ENCODE measurements around the gene LSMEM2. TPM values are rescaled to one million over a fixed set of nuclear protein-coding genes. Genes with fewer than 3 reads are reported as not detected.

LSMEM2 gene
- total RNA-seq, 1 donor from 2014 or later, result not detected

DNA sequence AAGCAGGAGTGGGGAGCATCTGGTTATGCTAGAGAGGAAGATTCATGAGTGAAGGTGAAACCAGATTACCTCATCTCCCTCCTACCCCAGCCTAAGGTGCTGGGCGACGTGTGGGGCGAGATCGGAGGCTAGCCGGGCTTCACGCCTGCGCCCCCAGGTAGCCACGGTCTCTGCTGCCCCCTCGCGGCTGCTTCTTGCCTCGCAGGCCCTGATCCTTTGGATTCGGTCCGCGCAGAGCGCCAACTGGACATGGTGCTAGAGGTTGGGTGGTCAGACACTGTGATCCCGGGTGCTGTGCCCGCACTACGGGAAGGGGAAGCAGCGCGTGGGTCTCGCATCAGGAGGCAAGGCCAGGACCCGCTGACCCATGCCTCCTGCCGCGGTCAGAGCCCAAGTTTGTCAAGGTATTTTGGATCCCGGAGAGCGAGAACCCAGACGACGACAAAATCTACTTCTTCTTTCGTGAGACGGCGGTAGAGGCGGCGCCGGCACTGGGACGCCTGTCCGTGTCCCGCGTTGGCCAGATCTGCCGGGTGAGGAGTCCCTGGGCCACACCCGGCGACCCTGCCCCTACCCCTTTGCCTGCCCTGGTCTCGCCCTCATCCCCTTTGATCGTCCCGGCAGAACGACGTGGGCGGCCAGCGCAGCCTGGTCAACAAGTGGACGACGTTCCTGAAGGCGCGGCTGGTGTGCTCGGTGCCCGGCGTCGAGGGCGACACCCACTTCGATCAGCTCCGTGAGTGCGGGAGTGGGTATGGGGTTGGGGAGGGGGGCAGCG lies 5.8 kb upstream of the LSMEM2 start:
- H3K36me3 ChIP-seq (ENCODE audit: control insufficient read depth, insufficient read depth, low read length), result no peaks in the 10 kb centered on the region
- DNase-seq (ENCODE audit: low read depth), result peak; percentile 28
- peak; percentile 95 for TF ChIP-seq CTCF (IDR thresholded peaks at IDR 0.05; ENCODE audit: insufficient read depth, low read length, poor library complexity, severe bottlenecking)
- H3K4me3 ChIP-seq (ENCODE audit: low read depth, low read length), result peak overlapping the region; percentile 13
- peaks cover 35% of the 10 kb centered on the region for H3K27me3 ChIP-seq (ENCODE audit: control insufficient read depth, insufficient read depth, low read length)

DNA sequence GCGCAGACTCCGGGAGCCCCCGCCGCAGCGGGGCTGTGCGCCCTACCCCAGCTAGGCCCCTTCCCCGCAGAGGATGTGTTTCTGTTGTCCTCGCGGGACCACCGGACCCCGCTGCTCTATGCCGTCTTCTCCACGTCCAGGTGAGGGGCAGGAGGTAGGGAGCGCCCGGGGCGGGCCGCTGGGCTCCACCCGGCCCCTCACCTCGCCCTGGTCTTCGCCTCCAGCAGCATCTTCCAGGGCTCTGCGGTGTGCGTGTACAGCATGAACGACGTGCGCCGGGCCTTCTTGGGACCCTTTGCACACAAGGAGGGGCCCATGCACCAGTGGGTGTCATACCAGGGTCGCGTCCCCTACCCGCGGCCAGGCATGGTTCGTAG lies 5.2 kb upstream of the LSMEM2 start:
- no peak for TF ChIP-seq CTCF (IDR thresholded peaks at IDR 0.05; ENCODE audit: insufficient read depth, low read length, poor library complexity, severe bottlenecking)
- Histone ChIP-seq H3K36me3 (ENCODE audit: control insufficient read depth, insufficient read depth, low read length) (no peaks in the 10 kb centered on the region), H3K4me3 (ENCODE audit: low read depth, low read length) (no peak overlapping the region), H3K27me3 (ENCODE audit: control insufficient read depth, insufficient read depth, low read length) (peaks cover 35% of the 10 kb centered on the region)
- DNase-seq (ENCODE audit: low read depth), result no peak

DNA sequence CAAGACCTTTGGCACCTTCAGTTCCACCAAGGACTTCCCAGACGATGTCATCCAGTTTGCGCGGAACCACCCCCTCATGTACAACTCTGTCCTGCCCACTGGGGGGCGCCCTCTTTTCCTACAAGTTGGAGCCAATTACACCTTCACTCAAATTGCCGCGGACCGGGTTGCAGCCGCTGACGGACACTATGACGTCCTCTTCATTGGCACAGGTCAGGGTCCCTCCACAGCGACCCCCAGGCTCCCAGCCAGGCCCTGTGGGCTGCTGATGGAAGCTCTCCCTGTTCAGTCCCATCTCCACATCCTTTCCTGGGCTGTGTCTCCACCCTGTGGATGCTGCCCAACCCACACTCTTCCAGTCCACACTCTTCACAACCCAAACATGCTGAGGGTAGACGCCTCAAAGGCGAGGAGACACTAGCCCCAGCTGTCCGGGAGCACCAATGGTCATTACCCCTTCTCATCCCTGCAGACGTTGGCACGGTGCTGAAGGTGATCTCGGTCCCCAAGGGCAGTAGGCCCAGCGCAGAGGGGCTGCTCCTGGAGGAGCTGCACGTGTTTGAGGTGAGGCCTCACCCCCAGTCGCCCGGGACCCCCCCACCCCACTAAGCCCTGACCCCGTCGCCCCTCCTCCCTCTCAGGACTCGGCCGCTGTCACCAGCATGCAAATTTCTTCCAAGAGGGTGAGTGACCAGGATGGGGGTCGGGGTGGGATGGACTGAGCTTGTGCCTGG lies 4.3 kb upstream of the LSMEM2 start:
- peak; percentile 72 for TF ChIP-seq CTCF (IDR thresholded peaks at IDR 0.05; ENCODE audit: insufficient read depth, low read length, poor library complexity, severe bottlenecking)
- peaks cover 35% of the 10 kb centered on the region for H3K27me3 ChIP-seq (ENCODE audit: control insufficient read depth, insufficient read depth, low read length)
- no peaks in the 10 kb centered on the region for H3K36me3 ChIP-seq (ENCODE audit: control insufficient read depth, insufficient read depth, low read length)
- H3K4me3 ChIP-seq (ENCODE audit: low read depth, low read length), result no peak overlapping the region
- DNase-seq (ENCODE audit: low read depth), result no peak

DNA sequence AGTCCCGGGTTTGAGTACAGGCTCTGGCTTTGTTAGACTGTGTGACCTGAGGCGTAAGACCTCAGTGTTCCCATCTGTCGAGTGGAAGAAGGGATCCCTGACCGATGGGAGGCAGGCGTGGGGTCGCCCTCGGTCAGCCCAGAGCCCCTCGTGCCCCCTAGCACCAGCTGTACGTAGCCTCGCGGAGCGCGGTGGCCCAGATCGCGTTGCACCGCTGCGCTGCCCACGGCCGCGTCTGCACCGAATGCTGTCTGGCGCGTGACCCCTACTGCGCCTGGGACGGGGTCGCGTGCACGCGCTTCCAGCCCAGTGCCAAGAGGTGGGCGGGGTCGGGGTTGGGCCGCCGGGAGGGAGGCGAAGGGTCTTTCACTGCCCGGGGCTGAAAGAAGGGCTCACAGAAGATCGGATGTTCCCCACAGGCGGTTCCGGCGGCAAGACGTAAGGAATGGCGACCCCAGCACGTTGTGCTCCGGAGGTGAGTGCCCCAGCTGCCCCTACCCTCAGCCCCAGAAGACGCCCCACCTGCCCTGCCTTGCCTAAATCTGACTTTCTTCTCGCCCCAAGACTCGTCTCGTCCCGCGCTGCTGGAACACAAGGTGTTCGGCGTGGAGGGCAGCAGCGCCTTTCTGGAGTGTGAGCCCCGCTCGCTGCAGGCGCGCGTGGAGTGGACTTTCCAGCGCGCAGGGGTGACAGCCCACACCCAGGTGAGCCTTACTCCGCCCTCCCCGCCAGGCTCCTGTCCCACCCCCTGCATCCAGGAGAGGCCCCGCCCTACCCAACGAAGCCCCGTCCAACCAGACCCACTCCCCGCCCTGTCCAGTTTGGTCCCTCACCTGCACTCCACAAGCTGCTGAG lies 3.5 kb upstream of the LSMEM2 start:
- Histone ChIP-seq H3K36me3 (ENCODE audit: control insufficient read depth, insufficient read depth, low read length) (no peaks in the 10 kb centered on the region), H3K27me3 (ENCODE audit: control insufficient read depth, insufficient read depth, low read length) (peaks cover 35% of the 10 kb centered on the region), H3K4me3 (ENCODE audit: low read depth, low read length) (no peak overlapping the region)
- no peak for TF ChIP-seq CTCF (IDR thresholded peaks at IDR 0.05; ENCODE audit: insufficient read depth, low read length, poor library complexity, severe bottlenecking)
- no peak for DNase-seq (ENCODE audit: low read depth)

- DNase-seq (ENCODE audit: low read depth), result no peak
- Histone ChIP-seq H3K4me3 (ENCODE audit: low read depth, low read length) (no peak overlapping the region), H3K36me3 (ENCODE audit: control insufficient read depth, insufficient read depth, low read length) (no peaks in the 10 kb centered on the region), H3K27me3 (ENCODE audit: control insufficient read depth, insufficient read depth, low read length) (peaks cover 35% of the 10 kb centered on the region)
- no peak for TF ChIP-seq CTCF (IDR thresholded peaks at IDR 0.05; ENCODE audit: insufficient read depth, low read length, poor library complexity, severe bottlenecking)
Observed at GRCh38 chr3:50275996-50276761, 2.7 kb upstream of the LSMEM2 start.
